GM23338 (cell line): ENCODE results near the gene PTPRJ. TPM values are rescaled to one million over a fixed set of nuclear protein-coding genes. Genes with fewer than 3 reads are reported as not detected.

ENCODE experiments used
- ATAC-seq: fragments of 200-7000 bp; cut with Tn5 transposase; 3 replicates; pipeline ENCODE4 v1.9.1; 2020
- DNase-seq: peaks from one replicate; pipeline ENCODE4 v3.0.0-alpha.2; 2015; ENCODE audit warnings: low spot score
- H2AFZ ChIP-seq: fragments of 200-600 bp; sonication (generic); 2 replicates; pipeline ENCODE4 v1.8.0; 2016; ENCODE audit warnings: antibody characterized with exemption, mild to moderate bottlenecking, moderate library complexity
- H3F3A ChIP-seq: fragments of 200-600 bp; sonication (generic); replicated peaks from 2 replicates; pipeline ENCODE4 v1.8.0; 2017; ENCODE audit warnings: antibody characterized with exemption, mixed run types, low read depth
- H3K27ac ChIP-seq: fragments of 200-600 bp; sonication (generic); 2 replicates; pipeline ENCODE4 v1.6.1; 2016; ENCODE audit warnings: low read depth
- H3K27me3 ChIP-seq: fragments of 200-600 bp; sonication (generic); 2 replicates; pipeline ENCODE4 v1.8.0; 2016; ENCODE audit warnings: mild to moderate bottlenecking, mixed run types, moderate library complexity; ENCODE audit not compliant: insufficient read depth
- H3K36me3 ChIP-seq: fragments of 200-600 bp; sonication (generic); 2 replicates; pipeline ENCODE4 v1.8.0; 2016; ENCODE audit warnings: mild to moderate bottlenecking; ENCODE audit not compliant: insufficient read depth
- H3K4me1 ChIP-seq: fragments of 200-600 bp; sonication (generic); 2 replicates; pipeline ENCODE4 v1.8.0; 2016; ENCODE audit warnings: mild to moderate bottlenecking, moderate library complexity; ENCODE audit not compliant: insufficient read depth
- H3K4me2 ChIP-seq: fragments of 200-600 bp; sonication (generic); 2 replicates; pipeline ENCODE4 v1.7.1; 2017; ENCODE audit warnings: mixed run types
- H3K4me3 ChIP-seq: fragments of 200-600 bp; sonication (generic); 2 replicates; pipeline ENCODE4 v1.6.1; 2016; ENCODE audit warnings: mixed run types
- H3K79me2 ChIP-seq: fragments of 200-600 bp; sonication (generic); replicated peaks from 2 replicates; pipeline ENCODE4 v1.8.0; 2017; ENCODE audit warnings: mild to moderate bottlenecking; ENCODE audit not compliant: insufficient read depth
- H3K9me2 ChIP-seq: fragments of 200-600 bp; sonication (generic); 2 replicates; pipeline ENCODE4 v1.8.0; 2017; ENCODE audit not compliant: insufficient read depth
- H4K20me1 ChIP-seq: fragments of 200-600 bp; sonication (generic); replicated peaks from 2 replicates; pipeline ENCODE4 v1.8.0; 2017; ENCODE audit warnings: mild to moderate bottlenecking; ENCODE audit not compliant: insufficient read depth
- H3K27ac Mint-ChIP-seq: 2 replicates; pipeline ENCODE4 v1.8.0; 2020; ENCODE audit warnings: inconsistent platforms, mild to moderate bottlenecking, moderate library complexity, mixed read lengths
- H3K27me3 Mint-ChIP-seq: 3 replicates; pipeline ENCODE4 v1.8.0; 2022; ENCODE audit warnings: low read depth, mild to moderate bottlenecking, moderate library complexity, mixed read lengths, inconsistent platforms; ENCODE audit not compliant: insufficient read depth, poor library complexity
- H3K36me3 Mint-ChIP-seq: 3 replicates; pipeline ENCODE4 v1.8.0; 2021; ENCODE audit warnings: low read depth, mild to moderate bottlenecking, inconsistent platforms, moderate library complexity, mixed read lengths
- H3K4me1 Mint-ChIP-seq: 3 replicates; pipeline ENCODE4 v1.8.0; 2020; ENCODE audit warnings: mild to moderate bottlenecking, inconsistent platforms, mixed read lengths
- H3K4me3 Mint-ChIP-seq: 3 replicates; pipeline ENCODE4 v1.8.0; 2021; ENCODE audit warnings: moderate library complexity, mild to moderate bottlenecking, inconsistent platforms, mixed read lengths
- H3K9me3 Mint-ChIP-seq: 3 replicates; pipeline ENCODE4 v1.8.0; 2020; ENCODE audit warnings: moderate library complexity, mild to moderate bottlenecking, inconsistent platforms, mixed read lengths
- CTCF ChIP-seq, 2 experiments: fragments of 200-600 bp in 1 of 2; sonication (generic) in 1 of 2; conservative IDR thresholded peaks; 2 replicates each; pipeline versions ENCODE4 v1.5.1 to v1.6.1; 2016 to 2017; ENCODE audit warnings: antibody characterized with exemption in 2 of 2, low read depth in 2 of 2, mild to moderate bottlenecking in 2 of 2, moderate library complexity in 1 of 2
- JUNB ChIP-seq: IDR thresholded peaks from one replicate; pipeline ENCODE4 v1.6.1; 2016; ENCODE audit warnings: antibody characterized with exemption; ENCODE audit not compliant: unreplicated experiment
- NANOG ChIP-seq: IDR thresholded peaks from 2 replicates; pipeline ENCODE4 v1.6.1; 2016; ENCODE audit warnings: antibody characterized with exemption, borderline replicate concordance
- POLR2AphosphoS5 ChIP-seq: IDR thresholded peaks from 2 replicates; pipeline ENCODE4 v1.6.1; 2016; ENCODE audit warnings: antibody characterized with exemption, low read depth
- ZNF114 ChIP-seq: fragments of 250-450 bp; sonication (Bioruptor Pico); IDR thresholded peaks from 2 replicates; pipeline ENCODE4 v1.5.0; 2020; ENCODE audit warnings: mild to moderate bottlenecking, moderate library complexity
- ZNF331 ChIP-seq: fragments of 250-450 bp; sonication (Bioruptor Pico); IDR thresholded peaks from 2 replicates; pipeline ENCODE4 v1.5.0; 2020; ENCODE audit warnings: low read depth, mild to moderate bottlenecking, moderate library complexity
- polyA plus RNA-seq: library from polyadenylated mRNA; unstranded; fragments of >200 nt; fragmentation: Nextera tagmentation; extraction: Ambion mirVana; gene quantifications from 2 replicates; pipeline ENCODE4 v1.2.1, GENCODE V29; 2016
- total RNA-seq: library from RNA; depleted of rRNA; stranded (reverse); fragments of >200 nt; shearing (Covaris generic); gene quantifications from 2 replicates; pipeline ENCODE4 v1.2.3, GENCODE V29; 2014
- TF ChIP-seq, protein P1 (sequence below): fragments of 250-450 bp; sonication (Bioruptor Pico); IDR thresholded peaks from 2 replicates; pipeline ENCODE4 v1.5.0; 2020; ENCODE audit warnings: mild to moderate bottlenecking, moderate library complexity

PTPRJ gene
- total and polyA plus RNA-seq, 2 experiments from 2014 or later = 4.2 to 16.0 TPM

GRCh38 chr11:48008951-48009270, 28.6 kb downstream of the PTPRJ start:
- no peaks in the 10 kb centered on the region for H3K9me2 ChIP-seq
- Mint-ChIP-seq H3K9me3 (no peaks in the 10 kb centered on the region), H3K27ac (no peak overlapping the region), H3K27me3 (peaks cover 16% of the 10 kb centered on the region), H3K4me1 (peaks cover 30% of the 10 kb centered on the region), H3K4me3 (no peak overlapping the region), H3K36me3 (no peaks in the 10 kb centered on the region)
- ATAC-seq (no peak), DNase-seq (no peak)
- peaks cover 7% of the 10 kb centered on the region for H3K4me1 ChIP-seq
- no peaks in the 10 kb centered on the region for H3F3A ChIP-seq
- no peaks in the 10 kb centered on the region for H3K27me3 ChIP-seq
- peaks cover 43% of the 10 kb centered on the region for H3K79me2 ChIP-seq
- H2AFZ ChIP-seq = no peak overlapping the region
- TF ChIP-seq ZNF114 (CRISPR knock-in tag) (no peak), CTCF (conservative IDR thresholded peaks at IDR 0.05; ENCODE audit: low read depth in 2 of 2) (no peak)
- no peak overlapping the region for H3K4me2 ChIP-seq
- no peak overlapping the region for H3K4me3 ChIP-seq
- no peak overlapping the region for H3K27ac ChIP-seq
- peaks cover 5% of the 10 kb centered on the region; the same call in 1 of the 2 replicates for H4K20me1 ChIP-seq
- H3K36me3 ChIP-seq = no peaks in the 10 kb centered on the region

GRCh38 chr11:48011102-48011797, 30.9 kb downstream of the PTPRJ start:
- Mint-ChIP-seq H3K27ac (no peak overlapping the region), H3K4me3 (no peak overlapping the region), H3K4me1 (peaks cover 16% of the 10 kb centered on the region), H3K27me3 (peaks cover 9% of the 10 kb centered on the region), H3K36me3 (no peaks in the 10 kb centered on the region), H3K9me3 (no peaks in the 10 kb centered on the region)
- Histone ChIP-seq H3F3A (no peaks in the 10 kb centered on the region), H3K4me3 (no peak overlapping the region), H3K36me3 (no peaks in the 10 kb centered on the region), H3K4me2 (no peak overlapping the region), H2AFZ (no peak overlapping the region), H3K27ac (no peak overlapping the region), H3K9me2 (no peaks in the 10 kb centered on the region), H4K20me1 (peaks cover 5% of the 10 kb centered on the region; the same call in 1 of the 2 replicates), H3K79me2 (peaks cover 40% of the 10 kb centered on the region), H3K27me3 (no peaks in the 10 kb centered on the region), H3K4me1 (peaks cover 6% of the 10 kb centered on the region)
- ATAC-seq (no peak), DNase-seq (no peak)
- TF ChIP-seq ZNF114 (CRISPR knock-in tag) (no peak), NANOG (no peak), ZNF331 (CRISPR knock-in tag) (no peak), POLR2AphosphoS5 (no peak), CTCF (conservative IDR thresholded peaks at IDR 0.05; ENCODE audit: low read depth in 2 of 2) (no peak), JUNB (no peak)
- TF ChIP-seq, protein P1, sequence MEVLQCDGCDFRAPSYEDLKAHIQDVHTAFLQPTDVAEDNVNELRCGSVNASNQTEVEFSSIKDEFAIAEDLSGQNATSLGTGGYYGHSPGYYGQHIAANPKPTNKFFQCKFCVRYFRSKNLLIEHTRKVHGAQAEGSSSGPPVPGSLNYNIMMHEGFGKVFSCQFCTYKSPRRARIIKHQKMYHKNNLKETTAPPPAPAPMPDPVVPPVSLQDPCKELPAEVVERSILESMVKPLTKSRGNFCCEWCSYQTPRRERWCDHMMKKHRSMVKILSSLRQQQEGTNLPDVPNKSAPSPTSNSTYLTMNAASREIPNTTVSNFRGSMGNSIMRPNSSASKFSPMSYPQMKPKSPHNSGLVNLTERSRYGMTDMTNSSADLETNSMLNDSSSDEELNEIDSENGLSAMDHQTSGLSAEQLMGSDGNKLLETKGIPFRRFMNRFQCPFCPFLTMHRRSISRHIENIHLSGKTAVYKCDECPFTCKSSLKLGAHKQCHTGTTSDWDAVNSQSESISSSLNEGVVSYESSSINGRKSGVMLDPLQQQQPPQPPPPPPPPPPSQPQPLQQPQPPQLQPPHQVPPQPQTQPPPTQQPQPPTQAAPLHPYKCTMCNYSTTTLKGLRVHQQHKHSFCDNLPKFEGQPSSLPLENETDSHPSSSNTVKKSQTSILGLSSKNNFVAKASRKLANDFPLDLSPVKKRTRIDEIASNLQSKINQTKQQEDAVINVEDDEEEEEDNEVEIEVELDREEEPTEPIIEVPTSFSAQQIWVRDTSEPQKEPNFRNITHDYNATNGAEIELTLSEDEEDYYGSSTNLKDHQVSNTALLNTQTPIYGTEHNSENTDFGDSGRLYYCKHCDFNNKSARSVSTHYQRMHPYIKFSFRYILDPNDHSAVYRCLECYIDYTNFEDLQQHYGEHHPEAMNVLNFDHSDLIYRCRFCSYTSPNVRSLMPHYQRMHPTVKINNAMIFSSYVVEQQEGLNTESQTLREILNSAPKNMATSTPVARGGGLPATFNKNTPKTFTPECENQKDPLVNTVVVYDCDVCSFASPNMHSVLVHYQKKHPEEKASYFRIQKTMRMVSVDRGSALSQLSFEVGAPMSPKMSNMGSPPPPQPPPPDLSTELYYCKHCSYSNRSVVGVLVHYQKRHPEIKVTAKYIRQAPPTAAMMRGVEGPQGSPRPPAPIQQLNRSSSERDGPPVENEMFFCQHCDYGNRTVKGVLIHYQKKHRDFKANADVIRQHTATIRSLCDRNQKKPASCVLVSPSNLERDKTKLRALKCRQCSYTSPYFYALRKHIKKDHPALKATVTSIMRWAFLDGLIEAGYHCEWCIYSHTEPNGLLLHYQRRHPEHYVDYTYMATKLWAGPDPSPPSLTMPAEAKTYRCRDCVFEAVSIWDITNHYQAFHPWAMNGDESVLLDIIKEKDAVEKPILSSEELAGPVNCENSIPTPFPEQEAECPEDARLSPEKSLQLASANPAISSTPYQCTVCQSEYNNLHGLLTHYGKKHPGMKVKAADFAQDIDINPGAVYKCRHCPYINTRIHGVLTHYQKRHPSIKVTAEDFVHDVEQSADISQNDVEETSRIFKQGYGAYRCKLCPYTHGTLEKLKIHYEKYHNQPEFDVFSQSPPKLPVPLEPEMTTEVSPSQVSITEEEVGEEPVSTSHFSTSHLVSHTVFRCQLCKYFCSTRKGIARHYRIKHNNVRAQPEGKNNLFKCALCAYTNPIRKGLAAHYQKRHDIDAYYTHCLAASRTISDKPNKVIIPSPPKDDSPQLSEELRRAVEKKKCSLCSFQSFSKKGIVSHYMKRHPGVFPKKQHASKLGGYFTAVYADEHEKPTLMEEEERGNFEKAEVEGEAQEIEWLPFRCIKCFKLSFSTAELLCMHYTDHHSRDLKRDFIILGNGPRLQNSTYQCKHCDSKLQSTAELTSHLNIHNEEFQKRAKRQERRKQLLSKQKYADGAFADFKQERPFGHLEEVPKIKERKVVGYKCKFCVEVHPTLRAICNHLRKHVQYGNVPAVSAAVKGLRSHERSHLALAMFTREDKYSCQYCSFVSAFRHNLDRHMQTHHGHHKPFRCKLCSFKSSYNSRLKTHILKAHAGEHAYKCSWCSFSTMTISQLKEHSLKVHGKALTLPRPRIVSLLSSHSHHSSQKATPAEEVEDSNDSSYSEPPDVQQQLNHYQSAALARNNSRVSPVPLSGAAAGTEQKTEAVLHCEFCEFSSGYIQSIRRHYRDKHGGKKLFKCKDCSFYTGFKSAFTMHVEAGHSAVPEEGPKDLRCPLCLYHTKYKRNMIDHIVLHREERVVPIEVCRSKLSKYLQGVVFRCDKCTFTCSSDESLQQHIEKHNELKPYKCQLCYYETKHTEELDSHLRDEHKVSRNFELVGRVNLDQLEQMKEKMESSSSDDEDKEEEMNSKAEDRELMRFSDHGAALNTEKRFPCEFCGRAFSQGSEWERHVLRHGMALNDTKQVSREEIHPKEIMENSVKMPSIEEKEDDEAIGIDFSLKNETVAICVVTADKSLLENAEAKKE = no peak
